NCI-H82 treated with DMSO at 0.1 percent for 48 hours (cell line): Measurements from ENCODE around the gene OXCT2.
"Not testable (repeated sequence)": the region's sequence is repeated elsewhere in the genome, so short reads cannot be mapped to it uniquely, and the experiment has no call there.

Source experiments
- DNase-seq: peaks from one replicate; lab custom pipeline; 2025; ENCODE audit not compliant: unreplicated experiment; lab: John Stamatoyannopoulos, UW

Gene OXCT2

DNA sequence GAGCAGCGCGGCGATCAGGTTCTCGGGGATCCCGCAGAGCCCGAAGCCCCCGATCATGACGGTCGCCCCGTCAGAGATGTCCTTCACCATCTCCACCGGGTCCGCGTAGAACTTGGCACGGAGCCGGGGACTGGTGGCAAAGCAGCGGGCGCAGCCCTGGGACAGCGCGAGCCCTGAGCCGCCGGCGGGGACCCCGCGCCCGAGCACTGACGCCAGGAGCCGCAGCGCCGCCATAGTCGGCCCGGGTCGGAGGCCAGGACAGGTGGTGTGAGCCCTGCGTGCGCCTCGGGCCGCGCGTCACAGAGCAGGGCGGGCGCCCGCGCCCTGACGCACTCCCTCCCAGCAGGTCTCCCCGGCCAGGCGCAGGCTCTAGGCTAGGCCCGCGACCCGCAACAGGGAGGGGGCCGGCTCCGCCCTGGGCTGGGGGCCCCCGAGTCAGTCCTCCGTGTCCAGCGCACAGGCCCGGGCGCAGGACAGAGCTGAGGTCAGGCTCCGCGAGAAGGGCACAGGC lies at the start of gene OXCT2:
Gene OXCT2, minus strand, starts transcription at position 327 of the 511 bp plus-strand sequence. Its CDS starts 93 bp downstream, at position 234.
- not testable (repeated sequence) for DNase-seq

DNA sequence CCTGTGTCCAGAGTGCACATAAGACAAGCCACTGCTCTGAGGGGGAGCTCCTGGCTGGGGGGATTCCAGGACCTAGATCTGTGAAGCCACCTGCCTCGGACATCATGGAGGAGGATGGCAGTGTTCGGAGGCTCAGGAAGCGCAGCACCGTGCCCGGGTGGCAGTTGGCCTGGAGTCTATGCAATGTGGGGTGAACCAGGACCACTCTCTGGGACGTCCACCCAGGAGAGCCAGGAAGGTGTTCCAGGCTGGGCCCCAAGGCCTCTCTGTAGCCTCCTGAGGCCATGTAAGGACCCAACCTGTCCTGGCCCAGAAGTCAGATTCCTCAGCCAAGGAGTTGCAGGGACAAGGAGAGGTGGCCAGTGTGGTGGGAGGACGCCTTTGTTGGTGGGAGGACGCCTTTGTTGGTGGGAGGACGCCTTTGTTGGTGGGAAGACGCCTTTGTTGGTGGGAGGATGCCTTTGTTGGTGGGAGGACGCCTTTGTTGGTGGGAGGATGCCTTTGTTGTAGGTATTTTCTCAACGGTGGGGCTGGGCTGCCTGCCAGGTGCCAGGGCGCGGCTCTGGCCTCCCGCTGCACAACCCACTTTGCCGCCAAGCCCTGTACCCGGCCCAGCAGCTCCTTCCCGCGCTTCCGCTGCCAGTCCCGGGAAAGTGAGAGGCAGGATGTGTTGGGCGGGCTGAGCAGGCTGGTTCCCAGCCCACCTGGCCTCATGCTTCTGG lies 48.1 kb upstream of the OXCT2 start:
- no peak for DNase-seq

DNA sequence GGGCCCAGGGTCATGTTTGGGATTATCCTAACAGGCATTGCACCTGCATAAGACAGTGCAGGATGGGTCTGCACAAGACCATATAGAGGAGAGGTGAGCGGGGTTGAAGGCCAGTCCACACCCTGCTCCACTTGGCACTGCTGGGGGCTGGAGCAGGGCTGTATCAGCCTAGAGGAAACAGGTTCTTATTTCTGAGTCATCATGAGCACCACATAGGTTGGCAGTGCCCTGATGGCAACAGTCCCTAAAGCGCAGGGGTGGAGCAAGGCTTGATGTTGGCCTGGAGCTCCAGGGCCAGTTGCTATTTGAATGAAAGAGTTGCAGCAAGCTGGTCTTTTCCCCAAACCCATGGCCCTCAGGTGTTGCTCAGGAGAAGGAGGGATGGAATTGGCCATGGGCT lies 47.3 kb upstream of the OXCT2 start:
- no peak for DNase-seq

DNA sequence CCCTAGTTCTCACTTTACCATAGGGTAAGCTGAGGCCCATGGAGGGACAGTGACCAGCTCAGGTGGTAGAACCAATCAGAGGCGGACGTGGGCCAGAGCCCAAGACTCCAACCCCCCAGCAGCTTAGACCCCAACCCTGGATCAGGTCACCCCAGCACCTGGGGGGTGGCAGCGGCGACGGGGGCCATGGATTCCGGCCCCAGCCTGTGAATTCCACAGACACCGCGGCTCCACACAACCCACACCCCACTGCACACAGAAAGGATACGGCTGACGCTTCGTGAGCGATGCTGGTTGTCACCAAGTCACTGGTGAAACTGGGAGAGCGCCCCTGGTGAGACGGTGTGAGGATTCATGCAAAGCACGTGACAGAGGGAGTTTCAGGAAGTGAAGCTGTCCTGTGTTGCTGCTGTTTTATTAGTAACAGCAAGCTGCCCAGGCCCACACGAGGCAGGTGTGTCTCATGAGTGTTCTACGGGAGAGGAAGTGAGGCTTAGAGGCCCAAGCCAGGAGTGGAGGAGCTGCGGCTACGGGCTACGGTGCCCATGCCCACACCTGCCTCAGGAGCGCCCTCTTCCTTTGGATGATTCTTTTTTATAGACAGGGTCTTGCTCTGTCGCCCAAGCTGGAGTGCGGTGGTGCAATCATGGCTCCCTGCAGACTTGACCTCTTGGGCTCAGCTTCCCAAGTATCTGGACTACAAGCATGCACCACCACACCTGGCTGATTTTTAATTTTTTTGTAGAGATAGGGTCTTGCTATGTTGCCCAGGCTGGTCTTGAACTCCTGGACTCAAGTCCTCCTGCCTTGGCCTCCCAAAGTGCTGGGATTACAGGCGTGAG lies 46.2 kb upstream of the OXCT2 start:
- not testable (repeated sequence) for DNase-seq

DNA sequence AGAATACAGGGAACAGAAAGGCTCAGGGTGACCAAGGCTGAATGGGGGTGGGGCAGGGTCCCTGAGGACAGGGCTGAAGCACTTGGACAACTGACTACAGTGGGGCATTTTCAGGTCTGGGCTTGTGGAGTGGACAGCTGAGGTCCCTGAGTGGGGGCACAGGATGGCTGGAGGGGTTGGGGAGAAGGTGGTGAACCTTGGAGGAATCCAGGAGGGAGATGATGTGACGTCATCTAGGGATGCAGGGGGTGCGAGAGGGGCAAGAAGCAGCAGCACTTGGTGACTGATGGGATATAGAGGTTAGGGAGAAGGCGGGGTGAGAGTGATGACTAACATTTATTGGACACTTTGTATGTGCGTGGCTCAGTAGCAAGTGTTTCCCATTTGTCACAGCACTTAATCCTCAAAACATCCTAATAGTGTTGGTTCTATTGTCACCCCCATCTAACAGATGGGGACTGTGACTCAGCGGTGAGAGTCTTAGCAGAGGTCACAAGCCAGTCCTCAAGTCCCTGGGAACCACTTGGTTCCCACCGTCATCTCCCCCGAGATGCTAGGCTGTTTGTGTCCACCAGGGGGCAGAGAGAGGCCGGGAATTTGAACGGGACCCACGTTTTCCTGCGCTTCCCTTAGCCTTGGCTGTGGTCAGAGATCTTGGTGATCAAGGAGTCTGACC lies 45.4 kb upstream of the OXCT2 start:
- peak; percentile 84 for DNase-seq

DNA sequence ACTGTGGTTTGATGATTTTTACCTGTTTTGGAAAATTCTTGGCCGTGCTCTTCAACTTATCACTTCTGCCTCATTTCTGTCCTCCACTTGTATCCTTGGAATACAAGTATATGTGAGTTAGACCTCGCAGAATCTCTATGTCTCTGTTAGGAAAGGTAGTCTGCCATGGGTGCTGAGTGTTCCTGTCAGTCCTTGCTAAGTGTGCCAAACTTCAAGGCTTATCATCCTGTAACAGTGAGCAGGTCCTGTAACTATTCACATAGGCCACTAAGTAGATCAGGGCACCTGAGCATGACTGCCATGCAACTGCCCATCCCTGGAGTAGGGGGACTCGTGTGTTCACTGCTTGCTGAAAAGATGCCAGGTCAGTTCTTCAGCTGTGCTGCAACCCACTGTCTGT lies 41.8 kb upstream of the OXCT2 start:
- no peak for DNase-seq

DNA sequence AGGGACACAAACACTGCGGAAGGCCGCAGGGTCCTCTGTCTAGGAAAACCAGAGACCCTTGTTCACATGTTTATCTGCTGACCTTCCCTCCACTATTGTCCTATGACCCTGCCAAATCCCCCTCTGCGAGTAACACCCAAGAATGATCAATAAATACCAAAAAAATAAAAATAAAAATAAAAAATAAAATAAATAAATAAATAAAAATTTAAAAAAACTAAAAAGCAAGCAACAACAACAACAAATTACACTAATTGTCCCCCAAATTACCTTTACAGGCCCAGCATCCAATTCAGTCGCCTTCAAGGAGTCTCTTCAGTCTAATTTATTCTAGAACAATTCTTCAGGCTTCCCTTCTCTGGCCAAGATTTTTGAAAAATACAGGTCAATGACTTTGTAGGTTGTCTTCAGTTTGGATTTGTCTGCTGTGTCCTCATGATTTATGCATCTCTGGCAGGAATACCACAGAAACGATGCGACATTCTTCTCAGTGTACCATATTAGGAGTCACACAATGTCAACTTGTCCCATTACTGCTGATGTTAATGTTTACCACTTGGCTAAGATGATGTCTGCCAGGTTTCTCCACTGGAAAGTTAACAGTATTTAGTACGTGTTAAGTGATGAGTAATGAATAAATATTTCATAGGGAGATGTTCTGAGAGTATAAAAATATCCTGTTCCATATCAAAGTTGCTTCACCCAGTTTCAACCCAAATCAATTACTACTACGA lies 37.8 kb upstream of the OXCT2 start:
- DNase-seq: no peak

DNA sequence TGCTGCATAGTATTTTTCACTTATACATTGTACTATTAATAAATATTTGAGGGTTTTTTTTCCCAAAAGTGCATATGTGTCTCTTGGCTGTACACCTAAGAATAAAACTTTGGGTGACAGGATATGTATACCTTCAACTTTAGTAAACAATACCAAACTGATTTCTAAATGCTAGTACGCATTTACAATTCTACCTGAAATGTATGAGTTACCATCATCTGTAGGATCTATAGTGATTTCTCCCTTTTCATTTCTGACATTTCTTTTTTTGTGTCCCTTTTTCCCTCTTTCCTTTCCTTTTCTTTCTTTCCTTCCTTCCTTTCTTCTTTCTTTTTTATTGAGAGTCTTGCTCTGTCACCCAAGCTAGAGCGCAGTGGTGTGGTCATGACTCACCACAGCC lies 34.2 kb upstream of the OXCT2 start:
- DNase-seq: no peak

DNA sequence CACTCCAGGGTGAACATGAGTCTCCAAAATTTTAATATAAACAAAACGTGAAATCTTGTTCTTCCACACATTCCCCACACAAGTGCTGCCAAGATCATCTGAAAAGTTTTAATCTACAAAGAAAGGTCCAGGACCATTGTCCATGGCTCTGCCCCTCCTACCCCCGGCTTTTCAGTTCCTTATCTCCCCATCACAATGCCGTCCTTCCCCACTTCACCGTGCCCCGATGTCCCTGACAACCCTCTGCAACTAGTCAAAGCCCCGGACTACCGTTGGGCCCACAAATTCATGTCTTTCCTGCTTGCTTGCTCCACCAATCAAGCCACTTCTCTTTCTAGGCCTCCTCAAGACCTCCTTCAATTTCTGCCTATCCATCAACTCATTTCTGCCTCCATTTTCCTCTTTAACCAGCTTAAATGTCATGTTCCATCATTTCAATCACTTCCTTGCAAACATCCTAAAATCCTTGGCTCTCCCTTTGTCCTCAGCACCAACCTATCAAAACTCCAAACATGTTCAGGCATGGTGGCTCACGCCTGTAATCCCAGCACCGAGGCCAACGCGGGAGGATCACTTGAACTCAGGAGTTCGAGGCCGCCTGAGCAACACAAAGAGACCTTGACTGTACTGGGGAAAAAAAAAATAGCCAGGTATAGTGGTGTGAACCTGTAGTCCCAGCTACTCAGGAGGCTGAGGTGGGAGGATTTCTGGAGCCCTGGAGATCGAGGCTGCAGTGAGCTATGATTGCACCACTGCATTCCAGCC lies 31.5 kb upstream of the OXCT2 start:
- no peak for DNase-seq

DNA sequence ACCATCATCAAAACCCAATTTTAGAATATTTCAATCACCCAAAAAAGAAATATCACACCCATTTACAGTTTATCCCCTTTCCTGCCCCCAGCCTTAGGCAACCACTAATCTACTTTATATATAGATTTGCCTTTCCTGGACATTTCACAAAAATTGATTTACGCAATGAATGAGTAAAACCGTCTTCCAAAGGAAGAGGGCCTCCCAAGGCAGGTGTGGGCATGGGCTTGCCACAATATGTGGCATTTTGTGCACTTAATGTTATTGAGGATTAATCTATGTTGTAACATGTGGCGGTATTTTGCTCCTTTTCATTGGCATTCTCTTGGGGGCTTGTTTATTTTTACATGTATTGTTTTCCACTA lies 29.3 kb upstream of the OXCT2 start:
- no peak for DNase-seq

DNA sequence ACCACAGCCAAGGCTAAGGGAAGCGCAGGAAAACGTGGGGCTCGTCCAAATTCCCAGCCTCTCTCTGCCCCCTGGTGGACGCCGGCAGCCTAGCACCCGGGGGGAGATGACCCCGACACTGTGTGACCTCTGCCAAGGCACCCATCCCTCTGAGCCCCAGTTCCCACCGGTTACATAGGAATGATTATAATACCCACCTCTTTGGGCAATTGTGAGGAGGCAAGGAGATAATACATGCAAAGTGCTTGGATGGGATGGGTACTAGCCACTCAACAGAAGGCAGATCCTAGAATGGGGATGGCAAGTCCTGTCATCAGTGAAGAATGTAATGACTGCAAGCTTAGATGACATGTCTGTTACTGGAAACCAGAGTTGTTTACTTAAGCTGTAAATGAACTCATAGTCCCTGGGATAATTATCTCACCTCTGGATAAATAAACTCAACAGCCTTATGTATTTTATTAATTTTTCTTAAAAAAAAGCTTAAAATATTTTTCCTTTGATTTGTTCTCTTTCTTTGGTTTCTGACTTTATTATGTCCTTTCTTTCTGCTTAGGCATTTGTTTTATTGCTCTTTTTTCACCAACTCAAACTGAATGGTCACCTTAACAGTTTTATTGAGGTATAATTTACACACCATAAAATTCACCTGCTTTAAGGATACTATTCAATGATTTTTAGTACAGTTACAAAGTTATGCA lies 28.8 kb upstream of the OXCT2 start:
- DNase-seq: no peak

DNA sequence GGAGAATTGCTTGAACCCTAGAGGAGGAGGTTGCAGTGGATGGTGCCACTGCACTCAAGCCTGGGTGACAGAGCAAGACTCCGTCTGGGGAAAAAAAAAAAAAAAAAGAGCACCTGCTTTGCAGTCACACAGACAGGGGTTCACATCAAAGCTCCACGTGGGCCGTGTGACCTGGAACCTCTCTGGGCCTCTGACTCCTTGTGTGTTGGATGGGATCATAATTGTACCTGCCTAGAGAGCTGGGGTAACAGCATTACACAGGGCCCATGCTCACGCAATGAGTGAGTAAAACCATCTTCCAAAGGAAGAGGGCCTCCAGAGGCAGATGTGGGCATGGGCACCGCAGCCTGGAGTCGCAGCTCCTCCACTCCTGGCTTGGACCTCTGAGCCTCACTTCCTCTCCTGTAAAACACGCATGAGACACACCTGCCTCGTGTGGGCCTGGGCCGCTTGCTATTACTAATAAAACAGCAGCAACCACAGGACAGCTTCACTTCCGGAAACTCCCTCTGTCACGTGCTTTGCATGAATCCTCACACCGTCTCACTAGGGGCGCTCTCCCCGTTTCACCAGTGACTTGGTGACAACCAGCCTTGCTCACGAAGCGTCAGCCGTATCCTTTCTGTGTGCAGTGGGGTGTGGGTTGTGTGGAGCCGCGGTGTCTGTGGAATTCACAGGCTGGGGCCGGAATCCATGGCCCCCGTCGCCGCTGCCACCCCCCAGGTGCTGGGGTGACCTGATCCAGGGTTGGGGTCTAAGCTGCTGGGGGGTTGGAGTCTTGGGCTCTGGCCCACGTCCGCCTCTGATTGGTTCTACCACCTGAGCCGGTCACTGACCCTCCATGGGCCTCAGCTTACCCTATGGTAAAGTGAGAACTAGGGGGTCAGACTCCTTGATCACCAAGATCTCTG lies 28.0 kb upstream of the OXCT2 start:
- not testable (repeated sequence) for DNase-seq

DNA sequence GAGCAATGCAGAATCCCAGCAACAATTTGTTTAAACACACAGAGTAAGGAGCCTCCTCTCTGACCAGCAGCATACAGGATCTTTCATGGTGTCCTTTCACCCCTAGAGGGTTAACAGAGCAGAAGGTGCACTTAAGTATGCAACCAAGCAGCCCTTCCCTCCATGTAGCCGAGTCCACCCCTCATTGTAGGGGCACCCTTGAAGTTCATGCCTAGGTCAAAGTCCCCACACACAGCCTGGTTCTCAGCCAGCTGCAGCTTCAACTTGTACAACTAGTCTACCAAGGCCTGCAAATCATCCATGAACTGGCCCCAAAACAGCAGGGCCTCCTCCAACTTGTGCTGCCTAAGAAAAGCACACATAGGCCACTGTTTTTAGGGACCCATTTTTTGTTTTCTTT lies 24.5 kb upstream of the OXCT2 start:
- no peak for DNase-seq

DNA sequence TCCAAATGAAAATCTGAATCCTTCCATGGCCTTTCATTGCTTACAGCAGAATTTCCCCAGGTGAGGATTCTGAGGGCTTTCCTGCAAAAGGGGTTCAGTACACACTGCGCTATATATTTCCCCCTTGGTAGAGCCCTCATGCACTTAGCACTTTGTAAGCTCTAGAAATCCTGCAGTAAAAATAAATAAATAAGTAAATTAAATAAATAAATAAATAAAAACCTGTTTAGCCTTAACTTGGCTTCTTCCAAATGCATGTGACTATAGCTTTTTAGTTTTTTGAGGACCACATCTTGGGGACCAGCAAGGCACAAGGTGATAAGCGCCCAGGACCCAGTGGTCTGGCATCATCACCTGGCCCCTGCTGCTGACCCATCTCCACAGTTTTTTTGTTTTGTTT lies 20.7 kb upstream of the OXCT2 start:
- no peak for DNase-seq

DNA sequence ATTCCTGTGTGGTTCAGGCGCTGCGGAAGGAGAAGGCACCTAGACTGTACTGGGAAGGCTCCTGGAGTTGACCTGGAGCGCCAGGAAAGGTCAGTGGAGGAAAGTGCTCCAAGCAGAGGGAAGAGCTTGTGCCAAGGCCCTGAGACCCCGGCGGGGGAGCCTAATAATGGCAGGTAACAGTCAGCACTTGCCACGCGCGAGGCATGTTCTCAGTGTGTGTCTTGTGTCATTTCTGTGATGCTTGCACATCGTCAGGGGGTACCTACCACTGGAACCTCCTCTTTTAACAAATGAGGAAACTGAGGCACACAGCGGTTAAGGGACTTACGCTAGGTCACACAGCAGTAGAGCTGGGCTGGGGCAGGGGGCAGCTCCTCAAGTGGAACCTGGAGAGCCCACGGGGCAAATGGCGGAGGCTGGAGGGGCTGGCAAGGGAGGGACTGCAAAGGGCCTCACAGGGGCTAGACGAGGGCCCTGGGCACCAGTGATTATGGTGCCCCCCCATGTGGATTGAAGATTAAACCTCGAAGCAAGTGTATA lies 18.5 kb upstream of the OXCT2 start:
- no peak for DNase-seq

DNA sequence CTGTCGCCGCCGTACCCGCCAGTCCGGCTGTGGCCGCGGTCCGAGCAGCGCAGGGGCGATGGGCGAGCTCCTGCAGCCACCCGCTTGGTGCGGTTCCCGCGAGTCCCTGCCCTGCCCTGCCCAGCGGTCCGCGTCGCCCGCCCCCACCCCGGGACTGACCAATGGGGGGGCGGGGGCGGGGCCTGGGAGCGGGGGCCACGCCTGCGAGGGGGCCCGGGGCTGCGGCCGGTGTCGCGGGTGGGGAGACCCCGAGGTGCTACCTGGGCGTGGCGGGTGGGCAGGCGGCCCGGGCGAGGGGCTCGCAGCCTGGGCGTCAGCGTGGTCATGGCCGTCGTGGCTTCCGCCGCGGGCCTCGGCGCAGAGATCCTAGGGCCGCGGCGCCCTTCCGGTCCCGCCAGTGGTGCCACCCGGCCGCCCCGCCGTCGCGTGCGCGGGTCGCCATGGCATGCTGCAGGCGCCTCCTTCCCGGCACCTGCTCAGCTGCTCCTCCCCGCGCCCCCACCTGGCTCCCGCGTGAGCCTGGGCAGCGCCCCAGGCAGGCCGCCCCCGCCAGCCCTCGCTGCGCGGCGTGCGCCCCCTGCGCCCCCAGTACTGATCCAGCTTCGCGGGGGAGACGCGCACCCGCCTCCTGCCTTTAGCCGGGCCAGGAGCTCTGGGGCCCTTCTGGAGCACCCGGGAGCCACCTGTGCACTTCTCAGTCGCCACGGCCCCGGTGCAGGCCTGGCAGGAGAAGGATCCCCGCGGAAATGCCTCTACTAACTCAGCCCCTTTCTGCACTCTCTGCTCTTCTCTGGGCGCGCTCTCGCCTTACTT lies 17.8 kb upstream of the OXCT2 start, which contains the start of gene BMP8B:
Gene BMP8B, minus strand, starts transcription at position 108 of the 813 bp plus-strand sequence. CDS start 380 bp downstream, outside the sequence.
- DNase-seq: no peak

DNA sequence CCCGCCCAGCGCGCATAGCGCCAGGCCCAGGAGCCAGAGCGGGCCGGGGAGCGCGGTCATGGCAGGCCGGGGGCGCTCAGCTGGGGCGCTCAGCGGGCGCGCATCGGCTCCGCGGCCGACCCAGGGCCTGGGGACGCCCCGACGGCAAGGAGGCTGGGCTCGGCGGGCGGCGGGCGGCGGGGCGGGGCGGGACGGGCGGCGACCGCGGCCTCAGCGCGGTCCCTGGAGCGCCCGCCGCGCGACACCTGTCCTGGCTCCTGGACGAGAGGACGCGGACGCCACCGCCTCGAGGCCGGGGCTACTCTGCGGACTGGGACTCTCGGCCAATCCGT lies 17.2 kb upstream of the OXCT2 start:
- DNase-seq: no peak
